GM19023 (cell line): ENCODE results near the gene CCL21.

Experiments used
- ATAC-seq: cut with Tn5 transposase; IDR thresholded peaks from one replicate; pipeline ENCODE4 v1.9.1; 2021; ENCODE audit warnings: mild to moderate bottlenecking, moderate library complexity; ENCODE audit not compliant: unreplicated experiment

CCL21 gene

DNA sequence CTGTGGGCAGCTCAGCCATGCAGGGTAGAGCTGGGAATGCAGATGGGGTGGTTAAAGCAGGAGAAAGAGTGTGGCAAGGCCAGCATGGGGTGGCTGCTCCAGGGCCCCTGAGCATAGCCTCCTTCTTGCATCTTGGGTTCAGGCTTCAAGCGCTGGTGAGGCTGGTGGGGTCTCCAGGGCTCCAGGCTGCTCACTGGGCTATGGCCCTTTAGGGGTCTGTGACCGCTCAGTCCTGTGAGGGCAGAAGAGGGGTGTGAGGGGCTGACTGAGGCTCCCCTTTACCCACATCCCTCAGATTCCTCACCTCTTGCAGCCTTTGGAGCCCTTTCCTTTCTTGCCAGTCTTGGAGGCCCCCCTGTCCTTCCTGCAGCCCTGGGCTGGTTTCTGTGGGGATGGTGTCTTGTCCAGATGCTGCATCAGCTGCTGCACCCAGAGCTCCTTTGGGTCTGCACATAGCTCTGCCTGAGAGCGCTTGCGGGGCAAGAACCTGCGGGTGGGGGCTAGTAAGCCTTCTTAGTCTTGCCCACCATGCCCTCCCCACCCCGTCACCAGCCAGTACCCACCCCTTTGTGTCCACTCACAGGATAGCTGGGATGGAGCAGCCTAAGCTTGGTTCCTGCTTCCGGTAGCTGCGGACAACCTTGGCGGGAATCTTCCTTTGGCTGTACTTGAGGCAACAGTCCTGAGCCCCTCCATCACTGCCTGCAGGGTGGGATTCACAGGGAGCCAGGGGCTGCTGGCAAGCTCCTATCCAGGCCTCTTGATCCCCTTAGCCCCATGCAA is 549 bp downstream of the CCL21 start:
- ATAC-seq: no peak

DNA sequence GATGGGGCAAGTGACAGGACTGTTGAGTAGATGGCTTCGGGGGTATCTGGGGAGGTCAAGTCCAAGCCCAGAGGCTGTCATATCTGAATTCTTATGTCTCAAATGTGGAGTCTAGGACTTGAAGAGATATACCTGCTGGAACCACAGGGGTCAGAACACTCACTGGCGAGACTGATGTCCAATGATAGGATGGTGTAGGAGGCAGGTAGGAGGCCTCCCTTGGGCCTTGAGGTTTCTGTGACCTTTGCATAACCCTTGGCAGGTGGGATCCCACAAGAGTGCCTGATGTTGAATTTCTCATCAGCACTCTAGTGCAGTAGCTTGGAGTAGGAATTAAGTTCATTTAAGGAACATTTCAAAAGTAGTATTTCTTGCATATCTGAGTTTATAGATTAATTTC is 2.8 kb downstream of the CCL21 start:
- no peak for ATAC-seq

DNA sequence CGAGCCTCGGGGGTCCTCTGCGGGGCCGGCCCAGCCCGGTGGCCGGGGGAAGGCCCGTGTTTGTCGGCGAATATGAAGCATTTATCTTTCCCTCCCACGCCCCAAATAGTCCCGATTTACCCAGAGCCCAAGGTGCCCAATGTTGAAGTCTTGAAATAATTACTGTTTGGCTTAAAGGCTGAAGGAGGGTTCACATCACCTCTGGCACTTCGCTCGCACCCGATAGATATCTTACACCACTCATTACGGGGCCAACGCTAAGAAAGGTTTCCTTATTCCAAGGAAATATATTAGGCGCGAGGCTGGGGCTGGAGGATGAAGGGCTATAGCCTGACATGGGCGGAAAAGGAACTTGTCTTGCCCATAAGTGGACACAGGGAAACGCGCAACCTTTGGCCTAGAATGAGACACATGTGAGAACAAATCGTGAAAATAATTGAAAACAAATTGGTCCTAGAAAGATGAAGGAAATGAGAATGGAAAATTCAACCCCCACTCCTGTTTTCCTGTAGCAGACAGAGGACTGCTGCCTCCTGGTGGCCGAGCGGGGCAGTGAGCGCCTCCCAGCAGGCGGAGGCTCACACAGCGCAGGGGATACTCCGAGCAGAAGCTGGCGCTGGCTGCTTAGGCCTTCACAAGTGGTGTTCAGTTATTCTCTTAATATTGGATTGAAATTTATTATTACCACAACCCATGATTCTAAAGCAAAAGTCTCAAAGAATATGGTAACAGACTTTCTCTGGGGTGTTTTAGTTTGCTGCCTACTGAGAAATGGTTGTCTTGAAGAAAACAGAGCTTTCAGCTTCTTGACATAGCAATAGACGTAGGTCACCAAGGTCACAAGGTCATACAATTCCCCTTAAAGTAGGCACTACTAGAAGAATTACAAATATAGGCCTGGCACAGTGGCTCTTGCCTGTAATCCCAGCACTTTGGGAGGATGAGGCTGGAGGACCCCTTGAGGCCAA is 7.9 kb downstream of the CCL21 start:
- ATAC-seq: peak; percentile 54

DNA sequence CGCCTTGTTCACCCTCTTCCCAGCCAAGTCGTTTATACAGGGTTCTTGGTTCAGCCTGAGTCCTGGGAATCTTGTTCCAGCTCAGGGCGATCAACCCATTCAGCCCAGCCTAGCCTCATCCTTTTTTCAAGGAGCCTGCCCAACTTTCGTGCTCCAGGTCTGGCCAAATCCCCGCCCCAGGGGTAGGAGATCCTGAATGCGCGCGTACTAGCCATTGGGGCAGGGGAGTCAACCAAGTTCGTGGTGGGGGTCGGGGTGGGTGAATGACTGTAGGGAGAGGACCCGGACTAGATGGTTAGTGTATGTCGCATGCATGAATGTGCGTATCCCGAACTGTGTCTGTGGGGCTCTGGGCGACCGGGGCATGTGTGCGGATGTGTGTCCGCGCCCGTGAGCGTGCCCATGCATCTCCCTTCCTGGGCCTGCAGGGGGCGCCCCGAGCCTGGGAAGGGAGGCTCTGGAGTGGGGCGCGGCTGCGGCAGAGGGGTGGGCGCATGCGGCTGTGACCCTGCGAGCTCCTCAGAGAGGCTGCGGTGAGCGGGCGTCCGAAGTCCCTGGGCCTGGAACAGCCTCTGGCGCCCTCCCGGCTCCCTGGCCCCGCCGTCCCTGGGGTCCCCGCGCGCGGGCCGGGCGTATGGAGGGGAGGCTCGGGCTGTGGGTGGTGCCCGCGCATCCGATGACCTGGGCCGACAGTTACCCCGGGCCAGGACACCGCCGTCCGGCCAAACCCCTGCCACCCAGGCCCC is 8.7 kb downstream of the CCL21 start:
- peak; percentile 64 for ATAC-seq

DNA sequence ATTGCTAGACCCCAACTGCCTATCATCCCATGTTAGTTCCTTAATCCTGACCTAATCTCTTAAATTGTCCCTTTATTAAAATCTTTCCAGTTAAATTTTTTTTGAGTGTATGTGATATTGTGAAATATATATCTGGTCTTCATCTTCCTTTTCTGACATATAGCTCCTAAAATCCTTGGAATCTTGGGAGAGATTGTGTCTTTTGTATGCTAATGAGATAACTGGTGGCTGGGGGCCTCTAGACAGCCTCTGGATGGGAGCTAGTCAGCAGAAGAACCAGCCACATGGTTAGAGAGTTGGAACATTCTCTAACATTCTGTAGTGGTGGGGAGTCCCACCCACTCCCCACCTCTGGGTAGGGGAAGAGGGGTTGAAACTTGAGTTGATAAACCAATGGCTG is 15.1 kb downstream of the CCL21 start:
- ATAC-seq: no peak

DNA sequence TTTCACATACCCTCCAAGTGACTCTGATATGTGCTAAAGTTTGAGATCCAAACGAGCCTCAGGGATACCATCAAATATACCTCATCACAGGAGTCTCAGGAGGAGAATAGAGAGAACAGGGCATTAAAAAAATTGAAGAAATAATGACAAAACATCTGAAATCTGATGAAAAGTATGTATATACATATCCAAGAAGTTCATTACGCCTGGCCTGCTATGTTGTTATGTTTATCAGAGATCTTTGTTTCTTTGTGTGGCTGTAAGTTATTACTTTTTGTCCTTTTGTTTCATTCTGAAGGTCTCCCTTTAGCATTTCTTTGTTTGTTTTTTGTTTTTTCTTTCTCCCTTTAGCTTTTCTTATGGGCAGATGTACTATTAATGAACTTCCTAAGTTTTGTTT is 16.4 kb downstream of the CCL21 start:
- no peak for ATAC-seq

DNA sequence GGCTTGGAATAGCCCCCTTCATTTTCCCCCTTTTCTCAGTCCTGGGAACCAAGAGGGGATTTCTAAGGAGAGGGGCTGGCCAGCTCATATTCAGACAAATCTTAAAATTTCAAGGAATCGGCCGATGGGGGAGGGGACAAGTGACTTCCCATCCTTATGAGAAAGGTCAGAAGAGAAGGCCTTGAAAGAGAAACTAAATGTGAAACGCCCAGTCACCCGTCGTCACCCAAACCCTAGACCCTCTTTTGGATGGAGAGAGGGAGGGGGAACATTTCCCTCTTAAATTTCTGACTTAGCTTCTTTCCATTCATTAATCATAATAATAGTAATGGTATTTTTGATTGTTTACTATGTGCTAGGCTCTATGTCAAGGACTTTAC is 18.0 kb downstream of the CCL21 start:
- ATAC-seq: no peak

DNA sequence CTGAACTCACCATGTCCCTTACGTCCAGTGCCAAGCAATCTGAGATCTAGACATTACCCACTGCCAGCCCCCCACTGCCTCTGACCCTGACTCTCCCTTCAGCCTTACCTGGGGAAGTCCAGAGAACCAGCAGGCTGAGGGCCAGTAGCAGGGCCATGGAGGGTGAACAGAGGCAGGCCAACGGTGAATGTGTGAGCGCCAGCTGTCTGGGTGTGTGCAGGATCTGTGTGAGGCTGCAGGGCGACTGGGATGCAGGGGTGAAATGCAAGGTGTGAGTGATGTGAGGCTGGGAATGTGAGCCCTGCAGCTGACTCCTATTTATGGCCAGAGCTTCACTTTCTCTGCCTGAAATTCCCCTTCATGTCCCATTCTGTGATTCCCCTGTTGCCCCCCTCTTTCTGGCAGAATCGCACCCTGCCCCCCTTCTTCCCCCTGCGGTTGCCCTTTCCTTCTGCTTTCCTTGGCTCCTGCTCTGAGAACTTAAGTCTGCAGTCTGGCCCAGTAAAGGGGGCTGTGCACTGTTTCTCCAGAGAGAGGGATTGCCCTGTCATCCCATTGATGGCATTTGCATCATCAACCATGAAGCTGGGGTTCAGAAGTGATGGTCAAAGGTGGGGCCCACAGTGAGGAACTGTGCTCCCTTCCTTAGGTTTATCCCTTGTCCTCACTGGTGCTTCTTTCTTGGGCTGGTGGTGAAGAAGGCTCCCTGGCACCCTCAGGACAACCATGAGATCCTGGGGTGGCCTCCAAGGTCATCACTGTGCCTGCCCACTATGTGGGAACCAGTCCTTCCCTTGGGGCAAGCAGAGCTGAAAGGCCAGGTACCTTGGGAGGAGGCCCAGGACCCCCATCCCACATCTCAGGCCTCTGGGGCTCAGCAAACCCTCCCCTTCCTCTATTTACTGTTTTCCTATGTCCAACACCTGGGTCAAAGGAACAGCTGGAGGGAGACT is 18.7 kb downstream of the CCL21 start, which contains the start of gene CCL19:
Gene CCL19 (minus strand): TSS at position 294 of the 953 bp plus-strand sequence. CDS start 137 bp downstream, at position 157.
- ATAC-seq: no peak

DNA sequence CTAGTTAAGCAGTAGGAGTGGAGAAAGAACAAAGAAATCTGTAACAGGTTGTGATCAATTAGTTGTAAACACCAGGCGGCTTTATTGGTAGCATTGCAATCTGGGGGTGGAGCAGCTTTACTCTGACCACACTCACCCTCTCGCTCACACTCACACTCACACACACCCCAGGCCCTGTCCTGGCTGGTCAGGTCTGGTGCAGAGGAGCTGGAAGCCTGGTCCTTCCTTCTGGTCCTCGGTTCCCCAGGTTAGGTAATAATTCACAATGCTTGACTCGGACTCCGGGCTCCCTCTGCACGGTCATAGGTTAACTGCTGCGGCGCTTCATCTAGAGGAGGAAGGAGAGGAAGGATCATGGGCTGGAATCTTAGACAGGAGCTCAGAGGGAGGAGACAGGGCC is 20.4 kb downstream of the CCL21 start:
- no peak for ATAC-seq

DNA sequence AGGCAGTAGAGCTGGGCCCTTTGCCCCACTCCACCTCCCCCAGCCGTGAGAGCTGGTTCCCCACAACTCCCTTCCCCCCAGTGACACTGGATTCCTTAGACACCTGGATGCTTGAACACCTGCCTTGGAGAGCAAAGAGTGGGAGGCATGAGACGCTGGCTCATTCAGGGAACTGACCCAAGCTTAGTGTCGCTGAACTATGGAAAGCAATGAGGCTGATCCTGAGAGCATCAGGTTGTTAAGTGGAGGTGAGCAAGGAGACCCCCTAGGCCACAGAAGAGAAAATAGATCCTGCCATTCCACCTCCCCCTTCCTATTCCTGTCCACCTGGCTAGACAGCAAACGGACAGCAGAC is 20.8 kb downstream of the CCL21 start:
- ATAC-seq: no peak

DNA sequence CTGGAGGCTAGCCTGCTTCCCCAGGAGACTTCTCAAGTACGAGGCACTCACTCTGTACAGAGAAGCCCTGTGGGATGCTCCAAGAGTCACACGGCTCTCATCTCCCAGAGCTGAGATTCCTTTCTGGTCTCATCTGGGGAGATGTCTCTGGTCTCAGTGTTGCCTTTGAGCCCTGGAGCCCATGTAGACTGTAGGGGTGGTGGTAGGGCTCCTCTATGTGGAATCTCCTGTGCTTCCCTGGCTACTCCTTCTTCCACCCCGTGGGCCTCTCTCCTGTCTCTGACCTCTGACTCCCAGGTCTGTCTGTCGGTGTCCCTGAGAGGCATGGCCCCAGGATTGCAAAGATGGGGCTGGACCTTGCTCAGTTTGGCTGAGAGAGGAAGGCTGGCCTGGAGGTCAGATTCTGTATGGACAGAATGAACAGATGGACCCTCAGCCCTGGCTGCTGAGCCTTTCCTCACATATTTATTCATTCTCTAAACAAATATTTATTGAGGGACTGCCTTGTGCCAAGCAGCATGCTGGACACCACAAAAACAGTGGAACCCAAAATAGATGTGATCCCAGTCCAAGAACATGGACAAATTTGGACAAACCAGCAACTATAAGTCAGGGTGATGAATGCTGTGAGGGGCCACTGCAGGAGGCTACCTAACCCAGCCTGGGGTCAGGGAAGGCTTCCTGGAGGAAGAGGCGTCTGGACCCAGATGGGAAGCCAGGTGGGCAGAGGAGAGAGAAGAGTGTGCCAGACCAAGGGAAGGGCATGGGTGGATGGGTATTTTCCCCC is 21.4 kb downstream of the CCL21 start:
- ATAC-seq: no peak

DNA sequence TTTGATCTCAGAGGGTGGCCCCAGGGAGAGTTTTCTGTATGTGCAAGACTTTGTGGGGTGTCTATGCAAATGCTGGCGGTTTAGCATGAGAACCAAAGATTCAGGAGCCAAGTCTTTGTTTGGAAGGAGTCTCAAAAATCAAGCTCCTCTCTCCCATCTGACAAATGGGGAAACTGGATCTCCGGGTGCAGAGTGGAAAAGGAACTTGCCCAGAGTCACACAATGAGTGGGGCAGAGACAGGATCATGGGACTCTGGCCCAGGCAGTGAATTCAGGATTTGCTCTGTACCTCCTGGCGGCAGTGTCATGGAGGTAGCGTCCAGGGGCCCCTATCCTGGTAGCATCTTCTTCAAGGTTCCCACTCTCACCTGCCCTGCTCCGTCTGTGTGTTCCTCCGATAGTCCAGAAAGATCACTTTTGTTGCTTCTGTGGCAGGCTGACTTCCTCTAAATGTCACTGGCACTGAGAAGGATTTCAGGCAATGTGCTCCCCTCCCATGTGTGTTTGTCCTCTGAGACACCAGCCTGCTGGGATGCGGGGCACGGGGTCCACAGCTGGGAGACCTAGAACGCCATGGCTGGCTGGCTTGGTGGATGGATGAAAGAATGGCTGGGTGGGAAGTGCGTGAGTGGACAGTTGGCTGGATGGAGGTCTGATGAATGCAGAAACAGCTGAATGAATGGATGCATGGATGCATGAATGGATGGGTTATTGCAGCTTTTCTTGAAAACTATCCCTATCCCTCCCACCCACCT is 22.5 kb downstream of the CCL21 start:
- no peak for ATAC-seq

DNA sequence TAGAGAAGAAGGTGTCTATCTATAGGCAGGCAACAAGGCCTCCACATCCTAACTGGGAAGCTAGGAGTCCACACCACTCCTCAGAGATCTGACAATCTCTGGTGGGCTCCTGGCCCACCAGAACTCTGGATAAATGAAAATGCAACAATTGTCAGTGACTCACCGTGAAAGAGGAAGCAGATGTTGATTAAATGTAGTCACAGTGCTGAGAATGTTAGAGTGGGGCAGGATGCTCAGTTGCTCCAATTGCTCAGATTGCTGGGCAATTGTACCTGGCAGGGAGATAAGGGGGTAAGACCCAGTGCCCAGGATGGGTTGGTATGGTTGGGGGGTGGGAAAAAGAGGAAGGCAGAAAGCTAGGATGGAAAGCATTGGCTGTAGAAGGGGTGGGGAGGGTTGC is 23.2 kb downstream of the CCL21 start:
- no peak for ATAC-seq

DNA sequence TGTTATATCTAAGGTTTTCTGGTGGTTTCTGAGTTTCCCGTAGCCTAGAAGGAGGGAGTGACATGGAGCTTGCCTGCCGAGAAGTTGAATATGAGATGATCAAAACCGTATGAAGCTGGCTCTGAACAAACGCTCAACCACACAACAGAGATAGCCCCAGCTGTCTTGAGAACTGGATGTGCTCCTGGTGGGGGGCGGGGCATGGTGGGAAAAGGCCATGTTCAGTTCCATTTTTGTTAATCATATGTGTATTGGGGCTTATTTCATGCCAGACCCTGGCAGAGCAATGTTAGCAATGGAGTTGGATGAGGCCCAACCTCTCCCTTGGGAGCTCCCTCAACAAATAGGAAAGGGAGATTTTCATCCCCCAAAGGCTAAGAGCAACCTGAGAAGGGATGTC is 23.7 kb downstream of the CCL21 start:
- no peak for ATAC-seq

DNA sequence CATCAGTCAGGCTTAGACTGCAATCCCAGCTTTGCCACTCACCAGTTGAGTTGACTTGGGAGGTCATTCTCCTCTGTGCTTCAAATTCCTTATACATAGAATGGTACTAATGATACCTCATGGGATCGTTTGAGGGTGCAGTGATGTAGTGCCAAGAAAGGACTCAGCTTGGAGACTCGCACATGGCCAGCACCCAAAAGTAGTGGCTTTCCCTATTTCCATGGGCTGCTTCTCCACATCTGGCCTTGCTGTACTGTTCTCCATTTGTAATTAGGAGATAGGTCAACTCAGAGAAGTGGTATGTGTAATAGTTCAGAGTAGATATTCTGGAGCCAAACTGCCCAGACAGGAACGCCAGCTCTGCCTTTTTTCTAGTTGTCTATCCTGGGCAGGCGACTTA is 24.3 kb downstream of the CCL21 start:
- ATAC-seq: no peak

DNA sequence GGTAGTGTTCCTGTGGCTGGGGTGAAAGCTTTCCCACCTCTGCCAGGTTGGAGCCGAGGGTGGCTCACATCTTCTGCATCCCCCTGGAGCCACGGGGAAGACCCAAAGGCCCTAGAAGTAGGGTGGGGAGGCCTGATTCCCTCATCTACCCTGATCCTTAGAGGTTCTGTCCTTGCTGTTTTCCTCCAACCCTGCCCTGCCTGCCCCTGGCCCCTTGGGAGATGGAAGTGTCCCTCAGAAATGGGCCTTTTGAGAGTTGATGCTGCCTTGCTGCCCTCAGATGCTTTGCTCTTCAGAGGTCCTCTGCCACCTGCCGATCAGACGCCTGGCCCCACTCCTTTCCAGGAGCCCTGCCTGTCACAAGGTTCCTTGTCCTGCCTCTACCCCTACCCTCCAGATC is 25.1 kb downstream of the CCL21 start:
- no peak for ATAC-seq

DNA sequence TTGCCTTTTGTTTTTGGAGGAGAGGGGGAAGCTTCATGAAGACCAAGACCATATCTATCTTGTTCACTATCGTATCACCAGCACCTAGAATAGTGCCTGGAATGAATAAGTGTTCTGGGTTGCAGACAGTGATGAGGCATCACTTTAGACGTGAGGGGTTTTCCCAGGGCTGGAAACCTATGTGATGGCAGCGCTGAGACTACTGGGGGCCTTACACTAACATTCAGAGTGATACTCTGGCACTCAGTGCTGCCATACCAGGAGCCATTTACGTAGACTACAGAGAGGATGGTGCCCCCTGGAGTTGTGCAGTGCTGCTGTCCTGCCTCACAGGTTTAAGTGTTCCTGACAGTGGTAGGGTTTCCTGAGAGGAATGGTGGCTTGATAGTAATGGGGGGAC is 25.8 kb downstream of the CCL21 start:
- ATAC-seq: no peak

DNA sequence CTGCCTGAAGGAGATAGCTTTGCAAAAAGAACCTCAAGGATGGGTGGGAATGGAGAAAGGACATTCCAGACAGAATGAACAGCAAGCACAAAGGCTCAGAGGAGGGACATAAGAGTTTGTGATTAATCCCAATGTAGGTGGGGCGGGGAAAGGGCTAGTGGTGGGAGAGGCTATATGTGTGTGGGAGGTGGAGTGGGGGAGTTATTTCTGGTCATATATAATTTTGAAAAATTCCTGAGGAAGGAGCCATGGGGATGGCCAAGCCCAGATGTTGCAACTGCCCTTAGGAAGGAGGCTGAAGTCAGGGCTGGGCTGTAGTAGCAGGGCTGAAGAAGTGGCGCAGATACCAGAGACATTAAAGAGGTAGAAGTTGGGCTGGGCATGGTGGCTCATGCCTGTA is 34.1 kb downstream of the CCL21 start:
- ATAC-seq: no peak
